Kasumi-1 (cell line): ENCODE measurements around the gene RSAD2.

ENCODE experiments used
- DNase-seq, 2 experiments: peaks; one replicate each; lab custom pipeline; 2025; lab: John Stamatoyannopoulos, UW

RSAD2 gene

DNA sequence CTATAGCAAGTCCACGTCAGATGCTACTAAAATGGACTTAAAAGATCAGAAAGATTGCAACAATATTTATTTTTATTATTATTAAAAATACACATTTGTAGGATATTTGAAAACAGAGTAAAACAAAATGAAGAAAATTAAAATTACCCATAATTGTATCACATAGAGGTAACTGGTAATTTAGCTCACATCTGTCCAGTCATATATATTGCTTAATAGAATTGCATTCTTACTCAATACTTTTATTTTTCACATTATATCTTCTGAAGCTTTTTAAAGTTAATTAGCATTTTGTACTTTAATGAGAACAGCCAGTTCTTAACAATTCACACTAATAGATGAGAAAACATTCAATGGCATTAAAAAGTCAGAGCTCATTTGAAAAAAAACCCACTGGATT lies 28.1 kb downstream of the RSAD2 start:
- DNase-seq, result no peak

DNA sequence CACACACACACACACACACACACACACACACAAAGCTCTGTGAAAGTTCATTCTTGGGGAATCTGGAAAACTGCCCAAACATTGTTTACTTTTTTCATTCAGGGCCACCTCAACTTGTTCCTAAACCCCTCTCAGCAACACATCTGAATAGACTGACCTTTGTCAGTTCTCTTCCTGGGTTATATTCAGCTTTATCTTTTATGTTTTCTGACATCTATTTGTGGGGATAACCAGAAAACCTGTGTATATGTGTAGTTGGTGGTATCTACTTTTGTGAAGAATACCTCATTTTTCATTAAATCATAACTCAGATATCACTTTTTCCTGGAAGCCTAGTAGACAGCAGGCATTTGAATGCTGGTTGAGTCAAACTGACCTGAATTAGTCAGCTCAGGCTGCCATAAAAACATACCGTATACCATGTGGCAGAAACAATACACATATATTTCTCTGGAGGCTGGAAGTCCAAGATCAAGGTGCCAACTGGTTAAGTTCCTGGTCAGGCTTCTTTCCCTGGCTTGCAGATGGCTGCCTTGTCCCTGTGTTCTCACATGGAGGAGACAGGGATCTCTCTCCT lies 28.7 kb downstream of the RSAD2 start:
- DNase-seq, result no peak

DNA sequence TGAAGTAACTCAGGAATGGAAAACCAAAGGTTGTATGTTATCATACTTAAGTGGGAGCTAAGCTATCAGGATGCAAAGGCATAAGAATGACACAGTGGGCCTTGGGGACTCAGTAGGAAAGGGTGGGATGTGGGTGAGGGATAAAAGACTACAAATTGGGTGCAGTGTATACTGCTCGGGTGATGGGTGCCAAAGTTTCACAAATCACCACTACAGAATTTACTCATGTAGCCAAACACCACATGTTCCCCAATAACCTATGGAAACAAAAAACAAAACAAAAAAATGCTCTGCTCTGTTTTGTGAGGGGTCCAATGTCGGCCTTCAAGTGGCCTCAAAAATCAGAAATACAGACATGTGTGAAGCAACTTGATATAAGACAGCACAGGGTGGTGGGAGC lies 30.7 kb downstream of the RSAD2 start:
- DNase-seq, result no peak

DNA sequence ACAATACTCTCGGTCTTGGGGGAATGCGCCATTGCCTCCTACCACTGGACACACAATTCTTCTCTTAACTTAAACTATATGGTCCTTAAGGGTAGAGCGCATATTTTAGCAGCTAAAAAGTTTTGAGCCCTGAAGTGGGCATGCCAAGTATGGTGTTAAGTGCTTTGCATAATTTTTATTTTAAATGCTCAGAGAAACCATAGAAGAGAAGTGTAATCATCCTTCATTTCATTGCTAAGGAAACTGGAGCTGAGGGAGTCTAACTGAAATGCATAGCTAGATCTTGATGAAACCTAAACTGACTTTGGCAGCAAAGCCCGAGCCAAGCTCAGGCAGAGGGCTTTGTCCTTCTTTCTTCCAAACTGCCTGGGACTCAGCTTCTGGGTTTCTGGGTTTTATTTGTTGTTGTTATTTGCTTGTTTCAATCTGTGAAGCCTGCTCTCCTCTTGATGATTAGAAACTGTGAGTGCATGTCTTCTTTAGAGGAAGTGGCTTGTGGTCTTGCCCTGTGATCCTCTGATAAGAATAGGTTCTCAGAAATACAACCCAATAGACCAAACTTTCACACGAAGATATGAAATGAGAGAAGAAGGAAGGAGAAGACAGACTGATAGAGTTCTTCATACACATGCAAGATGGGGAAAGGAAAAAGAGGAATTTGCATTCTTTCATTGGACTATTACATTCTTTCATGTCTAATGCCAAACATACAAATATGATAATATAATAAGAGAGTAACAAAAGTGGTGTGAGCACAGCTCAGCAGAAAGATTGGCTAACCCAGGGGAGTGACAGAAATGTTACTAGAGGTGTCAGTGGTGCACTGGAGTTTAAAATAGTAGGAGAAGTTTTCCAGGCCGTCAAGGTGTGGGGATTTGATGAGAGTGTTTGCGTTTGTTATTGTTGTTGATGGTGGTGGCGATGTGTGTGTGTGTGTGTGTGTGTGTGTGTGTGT lies 32.1 kb downstream of the RSAD2 start:
- peak; percentile 73 to 84 for DNase-seq

DNA sequence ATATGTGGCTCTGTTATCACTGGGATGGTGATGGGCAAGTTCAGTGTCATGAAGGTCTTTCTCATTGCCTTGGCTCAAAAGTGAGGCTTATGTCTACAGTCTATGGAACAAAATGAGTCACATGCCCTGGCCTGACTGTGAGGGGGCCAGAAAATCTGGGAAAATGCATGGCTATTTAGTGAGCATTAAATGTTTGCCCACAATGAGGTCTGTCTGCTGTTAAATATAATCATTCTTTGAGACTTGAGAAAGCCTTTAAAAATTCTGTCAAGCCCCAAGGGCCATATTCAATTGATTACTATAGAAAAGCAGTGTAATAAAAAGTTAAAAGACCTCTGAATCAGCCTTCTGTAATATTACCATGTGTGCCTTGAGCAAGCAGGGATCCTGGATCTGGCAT lies 34.1 kb downstream of the RSAD2 start:
- no peak for DNase-seq

DNA sequence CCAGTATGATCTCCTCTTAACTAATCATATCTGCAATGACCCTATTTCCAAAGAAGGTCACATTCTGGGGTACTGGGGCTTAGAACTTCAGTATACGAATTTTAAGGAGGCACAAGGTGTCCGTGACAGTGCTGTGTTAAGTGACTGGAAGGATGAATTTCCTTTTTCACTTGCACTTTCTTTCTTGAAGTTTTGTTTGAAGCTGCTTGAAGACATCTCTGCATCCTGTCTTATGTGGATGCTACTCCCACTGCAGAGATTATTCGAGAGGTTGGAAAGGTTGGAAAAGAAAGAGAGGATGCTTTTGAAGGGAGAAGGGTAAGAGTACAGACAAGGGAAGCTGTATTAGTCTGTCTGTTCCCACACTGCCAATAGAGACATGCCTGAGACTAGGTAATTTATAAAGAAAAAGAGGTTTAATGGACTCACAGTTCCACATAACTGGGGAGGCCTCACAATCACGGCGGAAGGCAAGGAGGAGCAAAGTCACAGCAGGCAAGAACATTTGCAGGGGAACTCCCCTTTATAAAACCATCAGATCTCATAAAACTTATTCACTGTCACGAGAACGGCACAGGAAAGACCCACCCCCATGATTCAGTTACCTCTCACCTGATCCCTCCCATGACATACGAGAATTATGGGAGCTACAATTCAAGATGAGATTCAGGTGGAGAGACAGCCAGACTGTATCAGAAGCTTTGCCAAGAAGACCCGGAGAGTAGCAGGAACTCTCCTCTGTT lies 36.0 kb downstream of the RSAD2 start:
- DNase-seq, result no peak

DNA sequence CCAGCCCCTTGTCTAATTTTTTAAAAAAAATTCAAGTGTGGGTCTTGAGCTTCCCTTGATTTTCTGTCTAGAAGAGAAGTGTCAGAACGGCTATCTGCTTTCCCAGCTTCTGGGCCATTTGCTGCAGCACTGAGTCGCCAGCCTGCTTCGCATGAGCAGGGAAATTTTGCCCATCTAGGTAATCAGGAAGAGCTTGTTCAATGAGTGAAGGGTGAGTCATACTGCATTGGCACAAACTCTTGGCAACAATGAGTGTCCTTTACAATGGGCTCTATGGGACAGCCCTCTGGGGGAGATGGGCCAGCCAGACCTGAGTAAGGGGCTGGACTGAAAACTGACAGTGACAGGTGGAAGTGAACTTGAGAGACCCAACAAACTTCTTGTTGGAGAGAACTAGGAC lies 37.3 kb downstream of the RSAD2 start:
- DNase-seq, result no peak

DNA sequence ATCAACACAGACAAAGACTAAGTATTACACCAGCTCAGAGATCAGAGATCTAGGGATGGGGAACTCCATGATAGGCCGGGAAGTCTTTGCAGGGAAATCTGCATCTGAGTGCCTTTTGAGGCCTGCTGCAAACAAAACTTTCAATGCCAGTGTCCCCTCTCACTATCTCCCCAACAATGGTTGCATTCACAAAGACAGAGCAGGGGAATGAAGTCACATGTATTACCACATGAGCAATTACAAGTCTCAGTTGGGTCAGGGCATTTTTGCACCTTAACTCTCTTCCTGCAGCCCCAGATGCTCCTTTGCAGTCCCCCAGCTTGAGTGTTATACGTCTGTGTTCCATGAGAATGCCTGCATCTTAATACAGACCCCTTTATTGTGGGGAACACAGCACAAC lies 37.8 kb downstream of the RSAD2 start:
- no peak for DNase-seq

DNA sequence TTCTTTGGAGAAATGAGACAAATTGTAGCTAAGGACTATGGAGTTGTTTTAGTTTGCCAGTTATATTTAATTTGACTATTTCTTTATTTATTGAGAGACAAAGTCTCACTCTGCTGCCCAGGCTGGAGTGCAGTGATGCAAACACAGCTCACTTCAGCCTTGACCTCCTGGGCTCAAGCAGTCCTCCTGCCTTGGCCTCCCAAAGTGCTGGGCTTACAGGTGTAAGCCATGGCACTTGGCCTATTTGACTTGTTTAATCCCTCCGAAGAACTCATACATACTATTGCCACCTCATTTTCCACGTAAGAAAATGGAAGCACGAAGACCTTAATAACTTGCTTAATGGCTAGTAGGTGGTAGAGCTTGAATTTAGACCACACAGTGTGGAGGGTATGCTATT lies 38.6 kb downstream of the RSAD2 start:
- no peak for DNase-seq

DNA sequence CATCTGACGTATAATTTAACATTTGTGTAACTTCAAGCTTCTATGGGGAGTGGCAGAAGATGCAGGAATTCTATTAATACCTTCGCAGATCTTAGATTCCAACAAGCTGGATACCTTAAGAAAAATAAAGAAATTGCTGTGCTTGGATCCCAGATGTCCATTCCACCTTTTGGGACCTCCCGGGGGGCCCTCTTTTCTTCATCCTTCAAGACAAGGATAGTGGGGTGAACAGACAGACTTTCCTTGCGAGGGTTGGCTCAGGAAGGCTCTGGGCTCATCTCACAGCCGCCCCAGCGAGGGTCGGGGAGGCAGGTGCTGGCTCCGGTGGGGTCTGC lies 39.1 kb downstream of the RSAD2 start:
- DNase-seq, result no peak

DNA sequence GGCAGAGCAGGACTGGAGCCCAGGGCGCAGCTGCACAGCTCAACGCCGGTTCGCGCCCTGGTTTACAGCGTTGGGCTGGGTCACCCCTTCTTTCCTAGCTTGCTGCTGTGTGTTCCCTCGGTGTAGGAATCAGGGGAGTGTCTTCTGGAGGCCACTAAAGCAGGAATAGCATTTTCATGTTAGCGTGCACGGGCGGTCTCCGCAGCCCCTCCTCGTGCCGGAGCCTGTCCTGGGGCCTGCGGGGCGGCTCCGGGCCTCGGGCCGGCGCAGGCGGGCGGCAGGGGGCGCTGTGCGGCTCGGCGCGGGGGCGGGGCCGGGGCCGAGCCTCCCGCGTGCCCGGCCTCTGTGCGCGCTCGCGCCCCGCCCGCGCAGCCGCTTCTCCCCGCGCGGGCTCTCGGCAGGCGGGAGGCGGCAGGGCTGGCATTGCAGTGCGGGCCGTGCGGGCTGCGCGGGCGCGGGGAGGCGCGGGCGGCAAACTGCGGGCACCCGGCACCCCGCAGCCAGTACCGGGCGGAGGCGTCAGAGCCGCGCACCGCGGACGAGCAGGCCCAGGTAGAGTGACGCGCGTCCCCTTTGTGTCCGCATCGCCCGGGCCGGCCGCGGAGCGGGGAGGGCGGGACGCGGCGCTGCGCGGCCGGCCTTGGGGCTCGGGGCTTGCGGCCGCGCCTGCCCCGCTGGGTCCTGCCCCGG lies 39.6 kb downstream of the RSAD2 start, which contains the start of gene RNF144A:
TSS of gene RNF144A (plus strand) at position 342 of the 690 bp plus-strand sequence. CDS start 79,515 bp downstream, outside the sequence.
- DNase-seq, result peak; percentile 37 to 48

DNA sequence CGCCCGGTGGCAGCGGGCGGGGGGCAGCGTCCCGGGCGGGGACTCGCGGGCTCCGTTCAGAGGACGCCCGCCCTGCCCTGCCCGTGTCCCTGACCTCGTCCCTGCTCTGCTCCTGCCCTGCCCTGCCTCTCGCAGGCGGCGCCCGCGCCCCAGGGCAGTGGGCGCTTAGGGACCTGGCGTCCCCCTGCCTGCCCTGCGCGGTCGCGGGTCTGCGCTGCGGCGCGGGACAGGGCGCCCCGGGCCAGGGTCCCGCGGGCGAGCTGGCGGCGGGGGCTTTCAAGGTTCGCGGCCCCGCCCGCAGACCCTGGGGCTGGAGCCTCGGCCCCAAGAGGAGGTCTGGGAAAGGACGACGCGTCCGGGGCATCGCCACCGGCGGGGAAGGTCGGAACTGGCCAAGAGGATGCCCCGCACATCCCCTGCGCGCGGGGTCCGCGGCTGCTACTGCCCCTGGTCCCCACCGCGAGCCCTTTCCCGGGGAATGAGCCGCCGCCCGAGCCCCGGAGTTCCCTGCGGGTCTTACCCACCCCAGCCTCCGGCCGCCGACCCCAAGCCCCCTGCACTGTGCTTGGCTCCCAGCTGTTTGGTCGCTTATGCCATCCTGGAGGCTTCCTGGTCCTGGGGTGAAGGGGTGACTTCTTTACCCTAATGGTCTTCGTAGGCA lies 40.3 kb downstream of the RSAD2 start:
- no peak for DNase-seq

DNA sequence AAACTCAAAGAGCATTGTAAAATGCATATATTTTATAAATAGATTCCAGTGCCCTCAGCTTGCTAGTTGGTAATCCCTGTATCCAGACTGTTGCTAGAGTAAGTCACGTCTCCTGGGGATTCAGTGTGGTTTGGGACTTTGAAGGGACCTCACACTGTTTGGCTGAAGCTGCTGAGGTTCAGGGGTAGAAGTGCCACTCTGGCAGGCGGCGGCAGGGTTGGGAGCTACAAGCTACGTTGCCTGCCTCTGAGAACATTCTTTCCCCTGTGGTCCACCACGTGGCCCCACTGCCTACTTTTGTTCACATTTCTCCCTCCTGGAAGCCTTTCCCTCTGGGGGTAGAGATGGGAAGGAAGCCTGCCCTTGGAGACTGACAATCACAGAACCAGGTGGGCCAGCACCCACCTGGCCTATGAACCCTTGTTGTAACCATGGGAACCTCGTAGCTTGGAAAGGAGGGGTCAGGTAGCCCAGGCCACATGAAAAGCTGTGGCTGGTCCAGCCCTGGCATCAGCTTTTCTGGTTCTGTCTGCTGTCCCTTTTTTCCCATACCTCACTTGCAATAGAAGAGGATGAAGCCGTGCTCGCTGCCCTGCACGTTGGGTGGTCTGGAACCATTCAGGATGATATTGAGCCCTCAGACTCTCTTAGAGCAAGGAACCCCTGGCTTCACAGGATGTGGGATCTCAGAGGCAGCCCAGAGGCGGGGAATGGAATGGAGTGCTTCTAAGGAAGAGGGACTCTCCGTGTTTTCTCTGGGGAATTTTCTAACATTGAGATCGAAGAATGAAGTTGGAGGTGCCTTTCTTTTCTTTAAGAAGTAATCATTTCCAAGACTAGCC lies 42.5 kb downstream of the RSAD2 start:
- no peak for DNase-seq

DNA sequence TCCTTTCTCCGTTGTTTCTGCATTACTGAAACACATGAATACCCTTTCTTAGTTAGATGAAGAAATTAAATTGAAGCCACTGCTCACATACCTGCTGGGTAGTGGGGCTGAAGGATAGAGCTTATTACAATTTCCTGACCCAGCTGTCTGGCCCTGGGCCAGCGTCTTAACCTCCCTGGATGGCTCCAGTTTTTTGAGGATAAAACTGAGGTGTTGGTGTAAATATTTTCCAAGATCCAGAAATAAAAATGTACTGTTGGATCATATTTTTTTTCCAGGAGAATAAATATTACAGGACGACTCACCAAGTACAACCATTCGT lies 43.1 kb downstream of the RSAD2 start:
- DNase-seq, result no peak

DNA sequence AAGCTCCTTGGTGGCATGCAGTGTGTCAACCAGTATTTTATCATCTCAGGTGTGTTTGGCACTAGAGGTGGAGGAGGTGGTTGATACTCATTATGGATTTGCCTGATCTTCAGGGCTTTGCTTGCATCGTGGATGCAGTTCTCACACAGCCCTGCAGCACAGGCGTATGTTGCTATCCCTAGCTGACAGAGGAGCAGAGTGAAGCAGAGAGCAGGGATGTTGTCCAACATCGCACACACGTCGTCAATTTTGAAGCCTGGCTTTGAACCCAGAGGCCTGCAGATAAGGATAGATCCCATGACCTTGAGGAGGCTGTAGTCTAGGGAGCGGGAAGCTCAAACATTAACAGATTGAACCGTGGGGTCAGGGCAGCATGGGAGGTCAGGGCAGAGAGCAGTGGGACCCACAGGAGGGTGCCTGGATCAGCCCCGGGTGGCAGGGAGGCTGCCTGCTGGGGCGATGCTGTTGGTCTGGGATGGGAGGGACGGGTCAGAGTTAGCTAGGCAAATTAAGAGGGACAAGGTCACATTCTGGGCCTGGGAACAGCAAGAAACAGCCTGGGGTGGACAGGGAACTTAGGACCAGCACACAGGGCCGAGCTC lies 43.8 kb downstream of the RSAD2 start:
- DNase-seq, result no peak

DNA sequence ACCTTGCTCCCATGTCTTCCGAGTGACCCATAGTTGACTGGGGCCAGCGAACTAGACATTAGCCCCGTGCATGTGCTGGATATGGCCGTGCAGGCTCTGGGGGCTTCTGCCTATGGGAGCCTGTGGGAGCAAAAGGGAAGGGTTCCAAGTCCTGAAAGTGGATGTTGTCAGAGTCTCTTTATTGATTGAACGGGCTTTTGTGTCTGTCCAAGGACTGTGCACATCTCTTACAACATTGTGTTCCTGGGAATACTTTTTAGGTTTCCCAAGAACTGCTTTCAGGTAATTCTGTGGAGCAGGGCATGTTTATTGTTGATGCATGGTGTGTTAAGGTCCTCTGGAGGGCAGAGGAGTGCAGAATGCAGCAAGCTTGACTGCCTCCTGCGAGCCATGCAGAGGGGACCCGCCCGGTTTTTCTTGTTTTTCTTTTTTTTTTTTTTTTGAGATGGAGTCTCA lies 44.7 kb downstream of the RSAD2 start:
- DNase-seq, result no peak

DNA sequence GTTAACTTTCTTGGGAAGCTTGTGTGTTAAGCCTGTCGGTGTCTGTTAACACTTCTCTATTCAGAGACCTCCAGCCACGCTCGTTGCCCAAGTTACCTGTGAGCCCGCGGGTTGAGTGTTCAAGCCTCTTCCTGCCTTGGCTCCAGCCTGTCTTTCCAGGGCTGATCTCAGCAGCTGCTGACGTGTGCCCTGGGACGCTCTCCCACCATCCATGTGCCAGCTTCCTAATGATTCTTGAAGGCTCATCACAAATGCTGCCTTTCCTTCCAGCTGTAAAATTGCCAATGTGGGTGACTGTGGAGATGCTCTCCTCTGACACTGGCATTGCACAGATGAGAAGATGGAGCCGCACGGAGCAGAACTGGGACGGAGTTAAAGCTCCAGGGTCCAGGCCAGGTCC lies 45.7 kb downstream of the RSAD2 start:
- no peak for DNase-seq

DNA sequence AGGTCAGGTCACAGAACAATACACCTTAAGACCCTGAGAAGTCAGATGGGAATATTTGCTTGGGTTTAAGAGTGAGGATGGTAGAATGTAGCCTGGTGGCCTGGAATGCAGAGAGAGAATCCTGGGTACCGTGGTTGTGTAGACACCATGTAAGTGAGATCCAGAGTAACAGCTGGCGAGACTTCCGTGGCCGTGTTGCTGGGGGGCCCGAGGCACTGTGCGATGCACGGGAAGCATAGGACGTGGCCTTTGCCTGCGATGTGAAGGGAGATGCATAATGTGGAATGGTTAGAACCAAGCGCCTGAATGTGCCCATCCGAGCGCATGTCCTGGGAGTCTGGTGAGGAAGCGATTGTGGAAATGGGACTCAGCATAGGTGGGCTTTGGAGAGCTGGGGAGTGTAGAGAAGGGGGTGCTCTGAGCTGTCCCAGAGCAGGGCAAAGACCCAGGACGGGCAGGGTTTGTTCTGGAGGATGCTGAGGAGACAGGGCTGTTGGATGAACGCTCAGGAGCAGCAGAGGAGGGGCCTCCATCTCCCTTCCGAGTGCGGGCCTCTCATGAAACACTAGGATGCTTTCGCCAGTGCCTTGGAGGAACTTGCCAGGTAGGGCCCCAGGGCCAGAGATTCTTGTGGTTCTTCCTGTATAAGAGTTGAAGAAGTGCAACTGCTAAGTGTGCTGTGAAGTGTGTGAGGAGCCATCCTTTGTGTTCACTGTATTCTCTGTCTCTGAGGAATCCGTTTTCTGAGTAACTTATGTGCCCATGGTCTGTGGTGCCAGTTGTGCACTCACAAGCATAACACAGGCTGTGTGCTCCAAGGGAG lies 46.7 kb downstream of the RSAD2 start:
- DNase-seq, result no peak

DNA sequence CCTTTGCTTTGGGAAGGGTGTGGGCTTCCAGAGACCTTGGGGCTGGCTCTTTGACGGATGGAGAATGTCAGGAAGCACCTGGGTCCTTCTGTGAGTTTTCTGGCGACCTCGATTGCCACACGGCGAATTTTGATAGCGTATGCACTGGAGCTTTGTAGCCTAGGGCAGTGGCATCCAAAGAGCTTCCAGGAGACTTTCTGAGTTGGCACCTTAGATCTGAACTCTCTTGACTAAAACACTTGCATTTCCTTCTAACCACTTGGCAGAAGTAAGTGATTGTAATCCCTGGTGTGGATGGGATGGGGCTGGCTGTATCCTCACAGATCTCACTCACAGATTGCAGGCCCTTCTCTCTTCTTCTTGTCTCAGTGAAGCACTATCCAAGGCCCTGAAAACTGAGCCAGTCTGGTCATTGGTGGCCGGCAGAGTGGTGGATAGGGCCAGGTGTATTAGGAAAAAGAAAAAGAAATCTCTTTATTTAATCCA lies 47.4 kb downstream of the RSAD2 start:
- no peak for DNase-seq
